Calu3 (cell line): ENCODE measurements around the gene SLC4A8. TPM values are rescaled to one million over a fixed set of nuclear protein-coding genes. Genes with fewer than 3 reads are reported as not detected.

Source experiments
- BruUV-seq: library from RNA; stranded (reverse); fragments of 400-500 nt; replicated peaks from 2 replicates; lab custom pipeline; 2021; lab: Mats Ljungman, UMichigan
- CTCF ChIA-PET: fragments of 300-600 bp; sonication (Branson Sonifier 250); formaldehyde crosslinking; loops from one replicate; lab custom pipeline; 2022; ENCODE audit warnings: antibody characterized with exemption; lab: Charles Lee
- DNase-seq: peaks from one replicate; pipeline ENCODE4 v3.0.0; 2022
- H3K27ac Mint-ChIP-seq: one replicate; pipeline ENCODE4 v1.8.0; 2022; ENCODE audit warnings: mixed read lengths; ENCODE audit not compliant: unreplicated experiment
- H3K27me3 Mint-ChIP-seq: one replicate; pipeline ENCODE4 v1.8.0; 2022; ENCODE audit warnings: mixed read lengths; ENCODE audit not compliant: unreplicated experiment
- H3K36me3 Mint-ChIP-seq: one replicate; pipeline ENCODE4 v1.8.0; 2022; ENCODE audit warnings: mild to moderate bottlenecking, moderate library complexity, mixed read lengths; ENCODE audit not compliant: insufficient read depth, unreplicated experiment
- H3K4me1 Mint-ChIP-seq: one replicate; pipeline ENCODE4 v1.8.0; 2022; ENCODE audit warnings: mild to moderate bottlenecking, low read depth, mixed read lengths; ENCODE audit not compliant: unreplicated experiment
- H3K4me3 Mint-ChIP-seq: one replicate; pipeline ENCODE4 v1.8.0; 2022; ENCODE audit warnings: mild to moderate bottlenecking, low read depth, moderate library complexity, mixed read lengths; ENCODE audit not compliant: unreplicated experiment
- H3K9me3 Mint-ChIP-seq: one replicate; pipeline ENCODE4 v1.8.0; 2022; ENCODE audit warnings: low read depth, mixed read lengths; ENCODE audit not compliant: unreplicated experiment
- CTCF ChIP-seq: fragments of 200-600 bp; IDR thresholded peaks from one replicate; pipeline ENCODE4 v1.8.0; 2022; ENCODE audit warnings: antibody characterized with exemption; ENCODE audit not compliant: unreplicated experiment
- intact Hi-C: fragments of 100-400 bp; cut with micrococcal nuclease; formaldehyde crosslinking; loops from one replicate; pipeline ENCODE4 v1.10.0; 2022; ENCODE audit not compliant: unreplicated experiment
- total RNA-seq: library from RNA; stranded (reverse); gene quantifications from 2 replicates; pipeline ENCODE4 v1.2.3, GENCODE V29; 2022

SLC4A8 gene
- total RNA-seq, 1 experiment from 2014 or later: 1.1 TPM

- no peak for DNase-seq
- TF ChIP-seq CTCF: no peak
- BruUV-seq: no TSS peak
- no peaks in the 10 kb centered on the region for H3K27me3 Mint-ChIP-seq
- intact Hi-C loops: no loop called here
- no peak overlapping the region for H3K27ac Mint-ChIP-seq
- H3K9me3 Mint-ChIP-seq: no peaks in the 10 kb centered on the region
- H3K4me3 Mint-ChIP-seq: no peak overlapping the region
- peaks cover 13% of the 10 kb centered on the region for H3K4me1 Mint-ChIP-seq
- peaks cover 32% of the 10 kb centered on the region for H3K36me3 Mint-ChIP-seq
- CTCF ChIA-PET: no interaction called here
Observed at GRCh38 chr12:51393676-51394545, 30.7 kb upstream of the SLC4A8 start.

- Mint-ChIP-seq H3K27me3 (no peaks in the 10 kb centered on the region), H3K4me3 (no peak overlapping the region), H3K4me1 (peaks cover 9% of the 10 kb centered on the region), H3K27ac (no peak overlapping the region), H3K36me3 (peaks cover 28% of the 10 kb centered on the region), H3K9me3 (no peaks in the 10 kb centered on the region)
- no peak for TF ChIP-seq CTCF
- CTCF ChIA-PET: interaction anchor here (0.7 kb wide), 3 partner anchors 15 to 239 kb away, joined by 3 to 5 read pairs (median 3); no protein-coding TSS in a partner anchor
- intact Hi-C loops: no loop called here
- no peak for DNase-seq
- no TSS peak for BruUV-seq
Observed at GRCh38 chr12:51395283-51396230, 29.1 kb upstream of the SLC4A8 start.

- Mint-ChIP-seq H3K27ac (no peak overlapping the region), H3K9me3 (no peaks in the 10 kb centered on the region), H3K4me3 (no peak overlapping the region), H3K4me1 (peaks cover 7% of the 10 kb centered on the region), H3K36me3 (peaks cover 7% of the 10 kb centered on the region), H3K27me3 (no peaks in the 10 kb centered on the region)
- BruUV-seq: no TSS peak
- no peak for DNase-seq
- TF ChIP-seq CTCF: no peak
- CTCF ChIA-PET: no interaction called here
- intact Hi-C loops: no loop called here
Observed at GRCh38 chr12:51397670-51398069, 27.0 kb upstream of the SLC4A8 start.

- DNase-seq: no peak
- TF ChIP-seq CTCF: no peak
- Mint-ChIP-seq H3K36me3 (no peaks in the 10 kb centered on the region), H3K4me3 (no peak overlapping the region), H3K27ac (no peak overlapping the region), H3K9me3 (no peaks in the 10 kb centered on the region), H3K4me1 (no peaks in the 10 kb centered on the region), H3K27me3 (no peaks in the 10 kb centered on the region)
- CTCF ChIA-PET: no interaction called here
- BruUV-seq: no TSS peak
- intact Hi-C loops: no loop called here
Observed at GRCh38 chr12:51399891-51400290, 24.7 kb upstream of the SLC4A8 start.
